CMK (cell line): Measurements from ENCODE around the gene DHX30.
"Not testable (repeated sequence)": the region's sequence is repeated elsewhere in the genome, so short reads cannot be mapped to it uniquely, and the experiment has no call there.

ENCODE experiments used
- DNase-seq: peaks from one replicate; pipeline ENCODE4 v3.0.0-alpha.2; 2010; ENCODE audit warnings: low read depth

DHX30 gene

GRCh38 chr3:47802734-47803479 lies at the start of gene DHX30:
Gene DHX30, plus strand, starts transcription at chr3:47803138. Its CDS starts 7,546 bp downstream, at chr3:47810684.
- no peak for DNase-seq

DNA sequence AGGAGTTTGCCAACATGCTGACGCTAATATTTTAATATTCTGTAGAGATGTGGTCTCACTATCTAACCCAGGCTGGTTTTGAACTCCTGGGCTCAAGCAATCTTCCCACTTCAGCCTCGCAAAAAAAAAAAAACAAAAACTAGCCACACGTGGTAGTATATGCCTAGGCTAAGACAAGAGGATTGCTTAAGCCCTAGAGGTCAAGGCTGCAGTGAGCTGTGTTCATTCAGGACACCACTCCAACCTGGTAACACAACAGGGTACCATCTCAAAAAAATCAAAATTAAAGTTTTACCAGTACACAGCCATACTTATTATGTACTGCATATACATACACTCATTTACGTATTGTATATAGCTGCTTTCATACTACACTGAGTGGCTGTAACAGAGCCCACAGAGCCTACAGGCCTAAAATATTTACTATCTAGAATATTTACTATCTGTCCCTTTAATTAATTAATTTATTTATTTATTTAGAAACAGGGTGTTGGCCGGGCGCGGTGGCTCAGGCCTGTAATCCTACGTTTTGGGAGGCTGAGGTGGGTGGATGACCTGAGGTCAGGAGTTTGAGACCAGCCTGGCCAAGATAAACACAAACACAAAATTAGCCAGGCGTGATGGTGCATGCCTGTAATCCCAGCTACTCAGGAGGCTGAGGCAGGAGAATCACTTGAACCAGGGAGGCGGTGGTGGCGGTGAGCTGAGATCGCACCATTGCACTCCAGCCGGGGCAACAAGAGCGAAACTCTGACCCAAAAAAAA lies 44.5 kb upstream of the DHX30 start:
- no peak for DNase-seq

DNA sequence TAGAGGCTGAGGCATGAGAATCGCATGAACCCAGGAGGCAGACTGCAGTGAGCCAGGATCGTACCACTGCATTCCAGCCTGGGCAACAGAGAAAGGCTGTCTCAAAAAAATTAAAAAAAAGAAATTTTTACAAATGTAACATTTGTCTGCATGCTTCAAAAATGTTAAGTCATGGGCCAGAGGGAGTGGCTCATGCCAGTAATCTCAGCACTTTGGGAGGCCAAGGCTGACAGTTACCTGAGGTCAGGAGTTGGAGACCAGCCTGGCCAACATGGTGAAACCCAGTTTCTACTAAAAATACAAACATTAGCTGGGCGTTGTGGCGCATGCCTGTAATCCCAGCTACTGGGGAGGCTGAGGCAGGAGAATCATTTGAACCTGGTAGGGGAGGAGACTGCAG lies 42.7 kb upstream of the DHX30 start:
- not testable (repeated sequence) for DNase-seq

DNA sequence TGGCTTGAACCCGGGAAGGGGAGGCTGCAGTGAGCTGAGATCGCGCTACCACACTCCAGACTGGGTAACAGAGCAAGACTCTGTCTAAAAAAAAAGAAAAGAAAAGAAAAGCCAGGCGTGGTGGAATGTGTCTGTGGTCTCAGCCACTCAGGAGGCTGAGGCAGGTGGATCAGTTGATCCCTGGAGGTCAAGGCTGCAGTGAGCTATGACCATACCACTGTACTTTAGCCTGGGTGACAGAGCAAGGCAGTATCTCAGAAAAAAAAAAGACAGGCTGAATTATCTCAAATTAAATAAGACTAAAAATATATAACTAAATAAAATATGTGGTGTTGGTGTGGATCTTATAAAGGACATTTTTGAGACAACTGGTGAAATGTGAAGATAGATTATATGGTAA lies 41.9 kb upstream of the DHX30 start:
- no peak for DNase-seq

GRCh38 chr3:47762233-47762632 lies 40.7 kb upstream of the DHX30 start:
- no peak for DNase-seq

DNA sequence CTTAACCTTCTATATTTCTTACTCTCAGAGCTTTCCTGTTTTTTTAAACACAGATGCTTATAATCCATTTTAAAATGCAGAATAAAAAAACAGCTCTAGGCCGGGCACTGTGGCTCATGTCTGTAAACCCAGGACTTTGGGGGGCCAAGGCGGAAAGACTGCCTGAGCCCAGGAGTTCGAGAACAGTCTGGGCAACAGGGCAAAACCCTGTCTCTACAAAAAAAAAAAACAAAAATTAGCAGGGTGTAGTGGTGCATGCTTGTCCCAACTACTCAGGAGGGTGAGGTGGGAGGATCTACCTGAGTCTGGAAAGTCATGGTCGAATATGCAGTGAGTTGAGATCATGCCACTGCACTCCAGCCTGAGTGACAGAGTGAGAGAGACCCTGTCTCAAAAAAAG lies 36.8 kb upstream of the DHX30 start:
- DNase-seq: no peak

GRCh38 chr3:47772047-47772446 lies 30.9 kb upstream of the DHX30 start:
- no peak for DNase-seq

GRCh38 chr3:47772788-47773187 lies 30.1 kb upstream of the DHX30 start:
- no peak for DNase-seq

DNA sequence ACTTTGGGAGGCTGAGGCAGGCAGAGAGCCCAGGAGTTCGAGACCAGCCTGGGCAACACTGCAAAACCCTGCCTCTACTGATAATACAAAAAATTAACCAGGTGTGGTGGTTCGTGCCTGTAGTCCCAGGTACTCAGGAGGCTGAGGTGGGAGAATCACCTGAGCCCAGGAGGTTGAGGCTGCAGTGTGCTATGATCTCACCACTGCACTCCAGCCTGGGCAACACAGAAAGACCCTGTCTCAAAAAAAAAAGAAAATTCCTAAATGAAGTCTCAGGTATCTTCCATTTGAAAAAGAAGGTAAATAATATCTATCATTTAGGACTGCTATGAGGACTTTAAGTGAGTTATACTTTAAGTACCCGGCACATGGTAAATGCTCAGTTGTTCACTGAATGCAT lies 24.2 kb upstream of the DHX30 start:
- no peak for DNase-seq

GRCh38 chr3:47780741-47781684 lies 21.9 kb upstream of the DHX30 start:
- no peak for DNase-seq

DNA sequence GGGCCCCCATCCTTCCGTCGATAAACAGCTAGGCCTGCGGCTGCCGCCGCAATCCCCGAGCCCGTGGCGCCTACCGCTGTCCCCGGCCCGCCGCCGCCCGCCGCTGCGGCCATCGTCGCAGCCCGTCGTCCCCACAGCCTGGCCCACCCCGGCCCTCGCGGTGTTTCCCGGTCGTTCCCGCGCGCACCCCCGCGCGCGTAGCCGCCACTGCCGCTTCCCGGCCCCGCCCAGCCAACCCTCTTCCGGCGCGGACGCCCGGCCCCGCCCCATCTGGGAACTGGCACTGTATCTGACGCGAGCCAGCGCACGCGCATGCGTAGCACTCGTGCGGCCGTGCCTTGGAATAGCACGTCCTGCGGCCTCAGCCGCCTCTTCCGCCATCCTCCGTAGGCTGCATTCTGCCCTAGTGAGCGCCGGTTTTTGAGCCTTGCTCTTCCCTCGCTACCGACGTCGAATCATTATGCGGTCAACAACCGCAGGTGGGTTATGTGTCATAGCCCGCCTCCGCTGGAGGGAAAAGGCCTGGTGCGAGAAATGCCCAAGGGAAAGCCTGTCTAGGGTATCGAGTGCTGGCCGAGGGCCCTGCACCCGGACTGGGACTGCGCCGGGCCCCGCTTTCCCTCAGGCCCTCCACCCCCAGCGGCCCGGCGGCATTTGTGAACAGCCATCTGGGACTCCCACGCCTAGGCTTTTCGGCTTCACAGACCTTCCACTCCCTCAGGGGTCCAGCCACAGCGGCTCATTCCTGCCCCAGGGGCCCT lies 21.1 kb upstream of the DHX30 start, which contains the start of gene SMARCC1:
Gene SMARCC1 (minus strand): TSS at position 209 of the 761 bp plus-strand sequence. CDS start 96 bp downstream, at position 113.
- DNase-seq: peak; percentile 96

DNA sequence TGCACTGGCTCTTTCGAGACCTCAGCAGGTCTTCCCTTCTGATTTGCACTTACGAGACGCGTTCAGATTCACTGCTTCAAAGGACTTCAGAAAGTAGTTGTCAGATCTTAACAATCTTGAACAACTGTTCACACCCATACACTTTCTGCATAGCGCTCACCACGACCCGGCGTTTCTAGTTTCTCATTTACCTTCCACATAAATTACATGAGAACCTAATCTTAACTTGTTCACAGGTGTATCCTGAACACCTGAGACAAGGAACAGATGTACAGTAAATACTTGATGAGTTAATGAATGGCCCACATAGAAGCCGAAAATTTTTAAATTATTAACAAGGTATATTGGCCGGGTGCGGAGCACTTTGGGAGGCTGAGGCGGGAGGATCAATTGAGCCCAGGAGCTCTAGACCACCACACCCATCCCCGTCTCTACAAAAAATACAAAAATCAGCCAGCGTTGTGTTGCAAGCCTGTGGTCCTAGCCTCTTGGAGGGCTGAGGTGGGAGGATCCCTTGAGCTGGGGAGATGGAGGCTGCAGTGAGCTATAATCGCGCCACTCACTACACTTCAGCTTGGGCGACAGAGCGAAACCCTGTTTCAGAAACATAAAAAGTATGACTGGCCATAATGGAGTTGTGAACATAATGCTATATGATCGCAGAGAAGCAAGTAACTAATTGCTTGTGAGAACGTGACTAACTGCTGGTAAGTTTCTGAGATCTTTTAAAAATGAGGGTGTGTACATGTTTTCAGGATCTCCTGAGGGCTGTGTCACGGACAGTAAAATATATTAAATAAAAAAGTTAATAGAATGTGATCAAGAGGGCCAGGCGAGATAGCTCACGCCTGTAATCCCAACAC lies 20.3 kb upstream of the DHX30 start:
- no peak for DNase-seq

DNA sequence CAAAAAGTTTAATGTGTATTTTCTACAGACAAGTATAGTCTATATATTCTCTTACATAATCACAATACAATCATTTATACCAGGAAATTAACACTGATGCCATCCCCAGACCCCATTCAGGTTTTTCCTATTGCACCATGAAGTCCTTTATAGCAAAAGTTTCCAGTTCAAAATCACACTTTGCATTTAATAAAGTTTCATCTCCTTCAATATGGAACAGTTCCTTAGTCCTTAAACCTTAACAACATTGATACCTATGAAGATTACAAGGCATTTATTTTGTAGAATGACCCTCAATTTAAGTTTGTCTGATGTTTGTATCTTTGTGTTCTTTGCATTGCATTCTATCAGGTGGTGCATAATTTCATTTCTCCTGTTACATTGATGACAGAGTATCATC lies 19.3 kb upstream of the DHX30 start:
- no peak for DNase-seq

DNA sequence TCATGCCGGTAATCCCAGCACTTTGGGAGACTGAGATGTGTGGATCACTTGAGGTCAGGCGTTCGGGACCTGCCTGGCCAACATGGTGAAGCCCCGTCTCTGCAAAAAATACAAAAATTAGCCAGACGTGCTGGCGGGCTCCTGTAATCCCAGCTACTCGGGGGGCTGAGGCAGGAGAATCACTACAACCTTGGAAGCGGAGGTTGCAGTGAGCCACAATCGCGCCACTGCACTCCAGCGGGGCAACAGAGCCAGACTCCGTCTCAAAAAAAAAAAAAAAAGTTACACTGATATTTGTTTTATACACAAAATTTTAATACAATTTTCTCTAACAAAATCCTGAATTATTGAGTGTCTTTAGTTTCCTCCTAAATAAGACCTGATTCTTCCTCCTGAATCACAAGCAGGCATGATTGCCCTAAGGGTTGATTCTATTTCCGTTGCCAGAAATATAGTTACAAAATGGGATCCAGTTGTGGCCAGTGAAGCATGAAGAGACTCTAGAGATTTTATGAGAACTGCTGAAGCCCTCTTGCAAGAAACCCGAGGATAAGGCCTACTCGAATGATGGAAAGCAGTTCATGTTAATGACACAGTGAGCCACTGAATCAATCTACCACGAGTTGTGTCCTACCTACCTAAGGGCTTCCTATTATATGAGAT lies 11.6 kb upstream of the DHX30 start:
- no peak for DNase-seq

- DNase-seq: no peak
Observed at GRCh38 chr3:47792699-47793098, 10.2 kb upstream of the DHX30 start.

- DNase-seq: no peak
Observed at GRCh38 chr3:47794544-47794943, 8.4 kb upstream of the DHX30 start.

- no peak for DNase-seq
Observed at GRCh38 chr3:47799733-47800132, 3.2 kb upstream of the DHX30 start.

GRCh38 chr3:47803480-47804025 lies 615 bp downstream of the DHX30 start:
- DNase-seq: no peak

GRCh38 chr3:47804577-47804976 lies 1.6 kb downstream of the DHX30 start:
- no peak for DNase-seq
